Right ventricle myocardium superior (tissue), 1 donor: Measurements from ENCODE around the gene TRIM45. TPM values are rescaled to one million over a fixed set of nuclear protein-coding genes. Genes with fewer than 3 reads are reported as not detected.
"Not testable (repeated sequence)": the region's sequence is repeated elsewhere in the genome, so short reads cannot be mapped to it uniquely, and the experiment has no call there.

Experiments
- ATAC-seq: fragments of 200-7000 bp; cut with Tn5 transposase; one replicate; pipeline ENCODE4 v1.9.1; 2020; ENCODE audit warnings: mild to moderate bottlenecking; ENCODE audit not compliant: poor library complexity
- DNase-seq: peaks from one replicate; pipeline ENCODE4 v3.0.0-alpha.2; 2020
- intact Hi-C: fragments of 100-400 bp; cut with DNase I; formaldehyde crosslinking; loops from one replicate; pipeline ENCODE4 v1.11.2; 2022
- total RNA-seq: library from RNA; stranded (reverse); fragmentation: NEBNext Ultra II Directional; extraction: Animal tissue kit (Norgen Biotek cat#: 25700); gene quantifications from one replicate; pipeline ENCODE4 v1.2.1, GENCODE V29; 2021
- donor health status: DM: no; HTN: yes; CAD: no; lungs with severe emphysema.

Gene TRIM45
- total RNA-seq, 1 donor from 2014 or later = 16.4 TPM

GRCh38 chr1:117110774-117111173, 10.8 kb downstream of the TRIM45 start:
- DNase-seq (no peak), ATAC-seq (no peak)
- intact Hi-C loops = no loop called here

- DNase-seq = no peak
- no peak for ATAC-seq
- intact Hi-C loops = no loop called here
Observed at GRCh38 chr1:117107364-117107763, 14.2 kb downstream of the TRIM45 start.

GRCh38 chr1:117106478-117106877, 15.1 kb downstream of the TRIM45 start:
- DNase-seq = no peak
- intact Hi-C loops = no loop called here
- ATAC-seq = no peak

- no peak for ATAC-seq
- intact Hi-C loops = no loop called here
- no peak for DNase-seq
Observed at GRCh38 chr1:117105722-117106121, 15.8 kb downstream of the TRIM45 start.

- intact Hi-C loops = no loop called here
- ATAC-seq = no peak
- DNase-seq = no peak
Observed at GRCh38 chr1:117104986-117105385, 16.6 kb downstream of the TRIM45 start.

GRCh38 chr1:117101858-117102257, 19.7 kb downstream of the TRIM45 start:
- ATAC-seq, intact Hi-C loops, DNase-seq: not testable (repeated sequence)

- DNase-seq = no peak
- peak; percentile 79 for ATAC-seq
- intact Hi-C loops = no loop called here
Observed at GRCh38 chr1:117101334-117101733, 20.2 kb downstream of the TRIM45 start.

- ATAC-seq (peak; percentile 65), DNase-seq (no peak)
- intact Hi-C loops = no loop called here
Observed at GRCh38 chr1:117098287-117098890, 23.2 kb downstream of the TRIM45 start.

- no peak for DNase-seq
- intact Hi-C loops = no loop called here
- ATAC-seq = no peak
Observed at GRCh38 chr1:117097443-117097842, 24.1 kb downstream of the TRIM45 start.

GRCh38 chr1:117096951-117097408, 24.6 kb downstream of the TRIM45 start:
- ATAC-seq (no peak), DNase-seq (no peak)
- intact Hi-C loops = no loop called here

GRCh38 chr1:117094841-117095604, 26.5 kb downstream of the TRIM45 start:
- intact Hi-C loops = no loop called here
- DNase-seq (no peak), ATAC-seq (no peak)

GRCh38 chr1:117093870-117094621, 27.5 kb downstream of the TRIM45 start:
- DNase-seq (no peak), ATAC-seq (no peak)
- intact Hi-C loops = no loop called here

- intact Hi-C loops = no loop called here
- no peak for DNase-seq
- ATAC-seq = peak; percentile 74
Observed at GRCh38 chr1:117093091-117093534, 28.4 kb downstream of the TRIM45 start.

- intact Hi-C loops = no loop called here
- no peak for ATAC-seq
- no peak for DNase-seq
Observed at GRCh38 chr1:117092594-117092993, 29.0 kb downstream of the TRIM45 start.

- DNase-seq (no peak), ATAC-seq (no peak)
- intact Hi-C loops = no loop called here
Observed at GRCh38 chr1:117089996-117090395, 31.6 kb downstream of the TRIM45 start.

GRCh38 chr1:117087686-117088085, 33.9 kb downstream of the TRIM45 start:
- DNase-seq = no peak
- intact Hi-C loops = no loop called here
- no peak for ATAC-seq

- intact Hi-C loops = no loop called here
- no peak for ATAC-seq
- DNase-seq = no peak
Observed at GRCh38 chr1:117084231-117084630, 37.3 kb downstream of the TRIM45 start.

GRCh38 chr1:117079737-117080136, 41.8 kb downstream of the TRIM45 start:
- ATAC-seq (peak; percentile 75), DNase-seq (no peak)
- intact Hi-C loops = no loop called here

GRCh38 chr1:117077267-117077666, 44.3 kb downstream of the TRIM45 start:
- intact Hi-C loops = no loop called here
- DNase-seq = no peak
- no peak for ATAC-seq

- ATAC-seq (no peak), DNase-seq (no peak)
- intact Hi-C loops = no loop called here
Observed at GRCh38 chr1:117076648-117077047, 44.9 kb downstream of the TRIM45 start.
